ENCODE data around the gene OTOS.

The OTOS gene

GRCh38 chr2:240149943-240150784, 9.7 kb upstream of the OTOS start:
- DNase-seq = peak; percentile 87

- no peak for DNase-seq
These were observed 7.6 kb upstream of the OTOS start for GRCh38 chr2:240147911-240148587.

DNA sequence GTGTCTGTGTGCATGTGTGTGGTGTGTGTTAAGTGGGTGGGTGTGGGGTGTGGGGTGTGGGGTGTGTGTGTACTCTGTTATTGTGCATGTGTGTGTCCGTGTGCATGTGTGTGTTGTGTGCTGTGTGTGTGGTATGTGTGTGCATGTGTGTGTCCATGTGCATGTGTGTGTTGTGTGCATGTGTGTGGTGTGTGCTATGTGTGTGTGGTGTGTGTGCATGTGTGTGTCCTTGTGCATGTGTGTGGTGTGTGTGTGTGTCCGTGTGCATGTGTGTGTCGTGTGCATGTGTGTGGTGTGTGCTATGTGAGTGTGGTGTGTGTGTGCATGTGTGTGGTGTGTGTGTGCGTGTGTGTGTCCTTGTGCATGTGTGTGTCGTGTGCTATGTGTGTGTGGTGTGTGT, 6.9 kb upstream of the OTOS start:
- no peak for DNase-seq

DNA sequence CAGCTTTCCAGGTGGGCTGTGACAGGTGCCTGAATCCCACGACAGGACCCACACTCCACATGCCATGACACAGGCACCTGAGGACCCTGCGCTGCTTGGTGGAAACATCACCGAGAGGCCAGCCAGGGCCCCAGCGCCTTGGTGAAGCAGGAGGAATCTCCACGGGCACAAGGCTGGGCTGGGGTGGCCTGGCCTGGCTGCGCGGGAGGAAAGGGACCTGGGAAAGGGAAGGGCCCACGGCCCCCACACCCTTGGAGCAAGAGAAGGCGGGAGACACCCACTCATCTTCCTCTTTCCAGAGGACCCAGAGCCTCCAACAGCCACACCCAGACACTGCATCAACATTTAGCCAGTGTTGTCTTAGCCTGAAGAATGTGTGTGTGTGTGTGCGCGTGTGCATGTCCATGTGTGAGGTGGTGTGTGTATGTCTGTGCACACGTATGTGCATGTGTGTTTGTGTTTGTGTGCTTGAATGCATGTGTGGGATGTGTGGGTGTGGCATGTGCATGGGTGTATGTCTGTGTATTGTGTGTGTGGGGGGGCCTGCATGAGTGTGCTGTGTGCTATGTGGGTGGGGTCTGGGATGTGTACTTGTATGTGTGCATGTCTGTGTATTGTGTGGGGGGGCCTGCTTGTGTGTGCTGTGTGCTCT, 6.3 kb upstream of the OTOS start:
- DNase-seq = no peak

DNA sequence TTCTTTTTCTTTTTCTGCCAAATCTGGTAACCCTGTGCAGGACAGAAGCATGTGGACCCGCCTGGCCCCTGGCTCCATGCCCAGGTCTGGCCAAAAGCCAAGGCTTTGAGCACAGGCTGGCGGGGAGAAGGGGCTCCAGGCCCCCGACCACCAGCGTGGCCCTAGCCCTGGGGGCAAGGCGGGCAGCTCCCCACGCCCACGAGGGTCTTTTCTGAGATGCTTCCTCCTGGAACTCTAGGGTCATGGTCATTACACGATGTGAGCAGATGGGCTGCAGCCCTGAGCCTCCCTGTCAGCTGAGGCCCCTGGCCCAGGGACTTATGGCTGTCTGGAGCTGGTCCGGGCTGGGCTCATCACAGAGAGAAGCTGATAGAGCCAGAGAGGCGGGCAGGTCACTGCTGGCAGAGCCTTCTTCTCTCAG, 5.7 kb upstream of the OTOS start:
- no peak for DNase-seq

DNA sequence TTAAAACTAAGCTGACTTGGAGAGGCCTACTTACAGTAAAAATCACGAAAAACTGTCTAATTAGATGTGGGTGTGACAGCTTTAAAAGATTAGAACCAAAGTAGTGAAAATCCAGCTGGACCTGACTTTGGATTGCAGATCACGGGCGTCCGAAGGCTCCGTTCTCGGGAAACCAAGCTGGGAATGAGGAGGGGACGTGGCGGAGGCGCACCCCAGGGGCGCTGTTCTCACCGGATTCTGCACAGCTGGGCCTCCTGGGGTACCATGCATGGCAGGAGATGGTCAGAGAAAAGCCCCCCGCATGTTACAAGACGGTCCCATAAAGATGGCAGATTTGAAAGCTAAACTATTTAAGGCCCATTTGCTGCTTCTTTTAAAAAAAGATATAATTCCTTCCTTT, 5.0 kb upstream of the OTOS start:
- DNase-seq = no peak

GRCh38 chr2:240144649-240145261, 4.3 kb upstream of the OTOS start:
- no peak for DNase-seq

GRCh38 chr2:240143801-240144648, 3.6 kb upstream of the OTOS start:
- peak; percentile 96 for DNase-seq

DNA sequence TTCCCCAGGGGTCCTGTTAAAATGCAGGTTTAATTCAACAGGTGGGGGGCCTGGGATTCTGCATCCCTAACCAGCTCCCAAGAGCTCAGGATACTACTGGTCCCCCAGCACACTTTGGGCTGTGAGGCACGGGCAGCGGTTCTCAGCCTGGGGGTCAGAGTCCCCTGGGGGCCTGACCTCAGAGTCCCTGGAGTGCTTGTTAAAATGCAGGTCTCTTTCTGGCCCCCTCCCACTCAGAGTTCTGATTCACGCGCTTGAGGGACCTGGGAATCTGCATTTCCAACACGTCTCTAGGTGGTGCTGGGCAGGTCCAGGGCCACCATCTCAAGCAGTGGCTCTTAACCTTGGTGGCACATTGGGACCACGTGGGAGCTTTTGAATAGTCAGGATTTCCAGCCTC, 2.8 kb upstream of the OTOS start:
- DNase-seq = no peak

- DNase-seq = no peak
These were observed 2.4 kb upstream of the OTOS start for GRCh38 chr2:240142859-240143258.

- DNase-seq = no peak
These were observed 1.9 kb upstream of the OTOS start for GRCh38 chr2:240142256-240142775.

DNA sequence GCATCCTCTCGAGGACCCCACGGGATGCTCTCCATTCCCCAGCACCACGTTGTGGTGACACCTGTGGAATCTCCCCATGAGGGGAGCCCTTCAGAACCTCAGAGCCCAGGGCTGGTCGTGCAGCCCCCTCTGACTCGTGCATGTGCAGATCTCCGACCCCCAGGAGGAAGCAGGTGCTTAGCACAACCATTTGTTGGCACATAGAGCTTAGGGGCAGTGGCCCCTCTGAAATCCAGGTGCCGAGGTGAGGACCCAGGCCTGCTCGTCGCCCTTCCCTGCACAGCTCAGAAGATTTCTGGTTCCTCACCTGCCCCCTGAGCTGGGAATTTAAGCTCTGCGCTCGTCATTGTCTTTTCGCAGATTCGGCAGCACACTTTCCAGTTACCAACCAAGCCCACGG, 1.3 kb upstream of the OTOS start:
- DNase-seq = no peak

GRCh38 chr2:240140920-240141319, 462 bp upstream of the OTOS start:
- DNase-seq = no peak

- DNase-seq = no peak
These were observed 628 bp downstream of the OTOS start for GRCh38 chr2:240139666-240140393.

DNA sequence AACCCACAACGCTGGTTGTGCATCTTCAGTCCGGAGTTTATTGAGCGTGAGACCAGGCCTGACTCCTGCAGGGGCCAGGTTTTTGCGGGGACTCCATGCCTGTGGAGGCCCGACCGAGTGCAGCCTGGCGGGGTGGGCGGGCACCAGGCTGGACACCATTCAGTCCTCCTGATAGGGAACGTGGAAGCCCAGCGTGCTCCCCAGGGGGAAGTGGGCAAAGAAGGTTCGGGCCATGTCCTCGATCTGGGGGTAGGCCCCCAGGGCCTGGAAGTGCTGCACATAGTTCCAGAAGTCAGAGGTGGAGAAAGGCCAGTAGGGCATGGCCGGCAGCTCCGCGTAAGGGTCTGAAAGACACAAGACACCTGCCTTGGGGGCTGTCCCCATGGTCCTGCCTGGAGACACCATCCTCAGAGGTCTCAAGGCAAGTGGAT, 1.4 kb downstream of the OTOS start:
- DNase-seq = no peak

GRCh38 chr2:240138254-240138984, 2.0 kb downstream of the OTOS start:
- DNase-seq = peak; percentile 61

GRCh38 chr2:240137596-240138253, 2.7 kb downstream of the OTOS start:
- DNase-seq = peak; percentile 6

DNA sequence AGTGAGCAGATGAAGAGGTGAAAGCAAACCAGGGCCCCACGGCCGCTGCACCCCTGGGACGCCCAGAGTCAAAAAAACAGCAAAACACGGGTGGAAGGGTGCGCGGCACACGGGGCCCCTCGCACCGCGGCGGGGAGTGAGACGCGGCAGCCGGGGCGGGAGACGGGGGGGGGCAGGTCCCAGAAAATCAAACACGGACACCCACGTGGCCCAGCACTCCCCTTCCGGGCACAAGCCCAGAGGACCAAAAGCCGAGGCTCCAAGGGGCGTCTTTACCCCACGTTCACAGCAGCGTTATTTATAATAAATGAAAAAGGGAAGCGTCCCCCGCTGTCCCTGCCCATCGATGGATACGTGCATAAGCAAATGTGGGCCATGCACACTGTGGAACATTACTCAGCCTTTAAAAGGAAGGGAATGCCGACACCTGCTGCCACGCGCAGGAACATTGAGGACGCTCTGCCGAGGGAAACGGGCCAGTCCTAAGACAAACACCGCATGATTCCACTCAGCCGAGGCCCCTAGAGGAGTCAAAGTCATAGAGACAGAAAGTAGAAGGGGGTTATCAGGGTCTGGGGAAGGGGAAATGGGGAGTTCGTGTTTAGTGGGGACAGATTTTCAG, 3.7 kb downstream of the OTOS start:
- DNase-seq = no peak

- DNase-seq = peak; percentile 95
These were observed 4.3 kb downstream of the OTOS start, which contains the start of gene COPS9 for GRCh38 chr2:240136013-240136670. COPS9 (minus strand) TSS chr2:240136305; CDS start chr2:240136284, 21 bp downstream.

All from 8988T (cell line).